A673 (cell line): Measurements from ENCODE around the gene AMMECR1. TPM values are rescaled to one million over a fixed set of nuclear protein-coding genes. Genes with fewer than 3 reads are reported as not detected.

Experiments used
- BruUV-seq: library from RNA; stranded (reverse); fragments of 400-500 nt; replicated peaks from 2 replicates; lab custom pipeline; 2021; lab: Mats Ljungman, UMichigan
- CTCF ChIA-PET: fragments of 300-600 bp; sonication (Branson Sonifier 250); formaldehyde crosslinking; loops from one replicate; lab custom pipeline; 2022; ENCODE audit warnings: antibody characterized with exemption; lab: Charles Lee
- POLR2A ChIA-PET: fragments of 300-600 bp; sonication (Branson Sonifier 250); formaldehyde crosslinking; loops from one replicate; lab custom pipeline; 2022; ENCODE audit warnings: antibody characterized with exemption; ENCODE audit not compliant: low non-redundant PET; lab: Charles Lee
- DNase-seq: peaks from one replicate; pipeline ENCODE4 v3.0.0-alpha.2; 2015; ENCODE audit warnings: low spot score
- H3K27ac ChIP-seq: fragments of 200-600 bp; sonication (generic); 2 replicates; pipeline ENCODE4 v1.5.1; 2016; ENCODE audit warnings: mixed run types, low read depth, mild to moderate bottlenecking, mixed read lengths, antibody characterized with exemption, low read length; ENCODE audit not compliant: poor library complexity, severe bottlenecking
- H3K27me3 ChIP-seq: fragments of 200-600 bp; sonication (generic); replicated peaks from 2 replicates; pipeline ENCODE4 v1.6.1; 2017; ENCODE audit warnings: mixed run types, low read depth, mild to moderate bottlenecking, mixed read lengths, antibody characterized with exemption, low read length; ENCODE audit not compliant: insufficient read depth, poor library complexity
- H3K36me3 ChIP-seq: fragments of 200-600 bp; sonication (generic); 2 replicates; pipeline ENCODE4 v1.6.1; 2016; ENCODE audit warnings: mixed run types, mild to moderate bottlenecking, mixed read lengths, antibody characterized with exemption, low read length; ENCODE audit not compliant: insufficient read depth, poor library complexity, severe bottlenecking
- H3K4me1 ChIP-seq: fragments of 200-600 bp; sonication (generic); 2 replicates; pipeline ENCODE4 v1.6.1; 2017; ENCODE audit warnings: mixed run types, mild to moderate bottlenecking, mixed read lengths, antibody characterized with exemption, low read length; ENCODE audit not compliant: insufficient read depth, poor library complexity, severe bottlenecking
- H3K4me3 ChIP-seq: fragments of 200-600 bp; sonication (generic); 2 replicates; pipeline ENCODE4 v1.5.1; 2016; ENCODE audit warnings: low read depth, mixed run types, mild to moderate bottlenecking, mixed read lengths, low read length; ENCODE audit not compliant: poor library complexity, severe bottlenecking
- H3K9me3 ChIP-seq: fragments of 200-600 bp; sonication (generic); 2 replicates; pipeline ENCODE4 v1.6.1; 2016; ENCODE audit warnings: mixed run types, low read depth, mild to moderate bottlenecking, mixed read lengths, antibody characterized with exemption, low read length; ENCODE audit not compliant: poor library complexity, severe bottlenecking
- CTCF ChIP-seq: fragments of 300-800, 200-600 bp; sonication (generic); conservative IDR thresholded peaks from 2 replicates; pipeline ENCODE4 v1.5.1; 2017; ENCODE audit warnings: low read depth, mild to moderate bottlenecking, antibody characterized with exemption, low read length, moderate library complexity, mixed read lengths
- EZH2 ChIP-seq: fragments of 200-600 bp; sonication (generic); IDR thresholded peaks from 2 replicates; pipeline ENCODE4 v1.6.1; 2017; ENCODE audit warnings: borderline replicate concordance, low read depth, mild to moderate bottlenecking, mixed read lengths, antibody characterized with exemption, low read length; ENCODE audit not compliant: poor library complexity, severe bottlenecking
- intact Hi-C: fragments of 100-400 bp; cut with micrococcal nuclease; formaldehyde crosslinking; loops from one replicate; pipeline ENCODE4 v1.10.0; 2022; ENCODE audit not compliant: unreplicated experiment
- total RNA-seq: library from RNA; stranded (reverse); gene quantifications from 2 replicates; pipeline ENCODE4 v1.2.3, GENCODE V29; 2021

AMMECR1 gene
- total RNA-seq, 1 experiment from 2014 or later, result 13.0 TPM

DNA sequence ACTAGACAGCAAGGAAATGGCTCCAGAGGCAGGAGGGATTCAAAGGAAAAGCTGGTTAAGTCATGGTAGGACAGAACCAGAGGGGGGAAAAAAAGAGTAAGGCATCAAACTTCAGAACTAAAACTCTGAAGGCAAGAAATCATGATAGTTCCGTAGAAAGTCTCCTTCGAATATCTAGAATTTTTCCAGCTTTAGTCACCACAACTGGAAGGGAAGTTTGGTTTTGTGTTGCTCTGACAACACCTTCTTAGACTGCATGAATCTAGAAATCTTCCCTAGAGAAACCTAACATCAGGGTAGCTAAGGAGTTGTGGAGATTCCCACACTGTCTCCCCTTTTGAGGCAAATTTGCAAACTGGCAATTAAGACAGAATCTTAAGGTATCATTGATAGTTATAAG lies 33.7 kb downstream of the AMMECR1 start:
- TF ChIP-seq CTCF (no peak), EZH2 (no peak)
- intact Hi-C loops, result no loop called here
- ChIA-PET POLR2A (no interaction called here), CTCF (no interaction called here)
- no peaks in the 10 kb centered on the region for H3K27me3 ChIP-seq
- no peaks in the 10 kb centered on the region for H3K36me3 ChIP-seq
- H3K27ac ChIP-seq, result no peak overlapping the region
- no peaks in the 10 kb centered on the region for H3K4me1 ChIP-seq
- DNase-seq, result no peak
- H3K9me3 ChIP-seq, result no peaks in the 10 kb centered on the region
- H3K4me3 ChIP-seq, result no peak overlapping the region
- no TSS peak for BruUV-seq

- no peak for DNase-seq
- BruUV-seq, result no TSS peak
- intact Hi-C loops, result no loop called here
- no peaks in the 10 kb centered on the region for H3K4me1 ChIP-seq
- no peaks in the 10 kb centered on the region for H3K27me3 ChIP-seq
- TF ChIP-seq CTCF, result no peak
- TF ChIP-seq EZH2, result no peak
- H3K36me3 ChIP-seq, result no peaks in the 10 kb centered on the region
- CTCF ChIA-PET, result no interaction called here
- H3K27ac ChIP-seq, result no peak overlapping the region
- no peak overlapping the region for H3K4me3 ChIP-seq
- no peaks in the 10 kb centered on the region for H3K9me3 ChIP-seq
- POLR2A ChIA-PET, result no interaction called here
Measured at GRCh38 chrX:110282922-110283321, 35.0 kb downstream of the AMMECR1 start.

DNA sequence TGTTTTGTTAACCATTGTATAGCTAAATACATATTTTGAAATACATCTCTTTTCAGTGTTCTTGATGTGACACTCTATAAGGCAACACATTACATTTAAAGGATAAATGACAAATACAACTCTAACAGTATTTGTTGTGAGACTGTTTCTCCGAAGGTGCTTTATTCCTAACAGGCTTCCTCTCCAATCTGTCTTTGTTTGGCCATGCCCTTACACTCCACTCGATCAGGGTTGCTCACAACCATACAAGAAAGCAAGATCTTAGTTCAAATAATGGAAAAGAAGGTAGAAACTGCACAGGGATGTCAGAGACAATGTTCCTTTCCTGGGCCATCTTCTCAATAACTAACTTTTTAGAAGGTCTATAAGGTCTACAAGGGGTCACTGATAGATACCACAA lies 36.5 kb downstream of the AMMECR1 start:
- BruUV-seq, result no TSS peak
- no peak for DNase-seq
- Histone ChIP-seq H3K27me3 (no peaks in the 10 kb centered on the region), H3K9me3 (no peaks in the 10 kb centered on the region), H3K27ac (no peak overlapping the region), H3K4me3 (no peak overlapping the region), H3K36me3 (no peaks in the 10 kb centered on the region), H3K4me1 (no peaks in the 10 kb centered on the region)
- POLR2A ChIA-PET, result no interaction called here
- CTCF ChIA-PET, result no interaction called here
- TF ChIP-seq CTCF (no peak), EZH2 (no peak)
- intact Hi-C loops, result no loop called here
